ENCODE data around the gene ZNF521.

The ZNF521 gene

GRCh38 chr18:25228410-25228809, 123.6 kb downstream of the ZNF521 start:
- DNase-seq (ENCODE audit: low read depth, low spot score) = no peak

- no peak for DNase-seq (ENCODE audit: low read depth, low spot score)
Observed at GRCh38 chr18:25225151-25225550, 126.8 kb downstream of the ZNF521 start.

- DNase-seq (ENCODE audit: low read depth, low spot score) = no peak
Observed at GRCh38 chr18:25223899-25224886, 127.8 kb downstream of the ZNF521 start.

GRCh38 chr18:25223211-25223610, 128.8 kb downstream of the ZNF521 start:
- DNase-seq (ENCODE audit: low read depth, low spot score) = peak; percentile 27

- DNase-seq (ENCODE audit: low read depth, low spot score) = no peak
Observed at GRCh38 chr18:25222648-25223047, 129.3 kb downstream of the ZNF521 start.

- DNase-seq (ENCODE audit: low read depth, low spot score) = no peak
Observed at GRCh38 chr18:25210622-25211021, 141.3 kb downstream of the ZNF521 start.

- DNase-seq (ENCODE audit: low read depth, low spot score) = no peak
Observed at GRCh38 chr18:25192065-25192464, 159.9 kb downstream of the ZNF521 start.

GRCh38 chr18:25190472-25190871, 161.5 kb downstream of the ZNF521 start:
- DNase-seq (ENCODE audit: low read depth, low spot score) = no peak

GRCh38 chr18:25189391-25190185, 162.4 kb downstream of the ZNF521 start:
- DNase-seq (ENCODE audit: low read depth, low spot score) = no peak

GRCh38 chr18:25187521-25188192, 164.3 kb downstream of the ZNF521 start:
- no peak for DNase-seq (ENCODE audit: low read depth, low spot score)

- no peak for DNase-seq (ENCODE audit: low read depth, low spot score)
Observed at GRCh38 chr18:25186871-25187270, 165.1 kb downstream of the ZNF521 start.

- DNase-seq (ENCODE audit: low read depth, low spot score) = no peak
Observed at GRCh38 chr18:25181993-25182392, 170.0 kb downstream of the ZNF521 start.

- DNase-seq (ENCODE audit: low read depth, low spot score) = no peak
Observed at GRCh38 chr18:25181581-25181980, 170.4 kb downstream of the ZNF521 start.

- DNase-seq (ENCODE audit: low read depth, low spot score) = no peak
Observed at GRCh38 chr18:25180973-25181548, 170.9 kb downstream of the ZNF521 start.

GRCh38 chr18:25177631-25178030, 174.3 kb downstream of the ZNF521 start:
- no peak for DNase-seq (ENCODE audit: low read depth, low spot score)

GRCh38 chr18:25176518-25177042, 175.4 kb downstream of the ZNF521 start:
- DNase-seq (ENCODE audit: low read depth, low spot score) = no peak

GRCh38 chr18:25175558-25176517, 176.1 kb downstream of the ZNF521 start:
- no peak for DNase-seq (ENCODE audit: low read depth, low spot score)

GRCh38 chr18:25174324-25174723, 177.6 kb downstream of the ZNF521 start:
- no peak for DNase-seq (ENCODE audit: low read depth, low spot score)

- DNase-seq (ENCODE audit: low read depth, low spot score) = no peak
Observed at GRCh38 chr18:25171334-25171733, 180.6 kb downstream of the ZNF521 start.

- DNase-seq (ENCODE audit: low read depth, low spot score) = no peak
Observed at GRCh38 chr18:25170402-25170801, 181.6 kb downstream of the ZNF521 start.
